SH-SY5Y (cell line): ENCODE measurements around the gene CCL7.

ENCODE experiments used
- GATA2 ChIP-seq: IDR thresholded peaks from 2 replicates; pipeline ENCODE4 v1.6.1; 2011; ENCODE audit warnings: mild to moderate bottlenecking, low read depth, low read length
- GATA3 ChIP-seq: IDR thresholded peaks from 2 replicates; pipeline ENCODE4 v1.6.1; 2011; ENCODE audit warnings: low read depth, mild to moderate bottlenecking, low read length, moderate library complexity

DNA sequence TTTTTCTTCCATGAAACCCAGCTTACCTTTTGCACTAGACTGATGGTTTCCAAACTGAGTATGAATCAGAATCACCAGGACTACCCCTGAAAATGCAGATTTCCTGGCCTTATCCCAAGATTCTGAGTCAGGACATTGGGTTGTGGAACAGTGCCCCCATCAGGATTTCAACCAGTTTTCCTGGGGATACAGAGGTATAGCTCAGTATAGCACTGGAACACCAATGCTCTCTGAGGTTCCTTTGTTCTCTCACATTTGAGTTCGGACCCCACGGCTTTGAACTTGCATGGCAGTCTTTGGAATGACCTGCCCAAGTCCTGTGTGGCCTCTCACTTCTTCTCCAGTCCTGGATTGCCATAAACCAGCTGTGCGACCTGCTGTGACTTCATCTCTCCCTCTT, 36.4 kb downstream of the CCL7 start:
- TF ChIP-seq GATA2 (no peak), GATA3 (no peak)
